Esophagus muscularis mucosa (tissue), 3 donors: Measurements from ENCODE around the gene PIP5K1B.

Experiments used
- POLR2A ChIP-seq: fragments of 450-650 bp; IDR thresholded peaks from one replicate; pipeline ENCODE4 v1.6.1; 2017; ENCODE audit warnings: antibody characterized with exemption, moderate library complexity, mild to moderate bottlenecking, low read depth
- POLR2AphosphoS5 ChIP-seq, 2 donors: sonication (generic); formaldehyde crosslinking; IDR thresholded peaks; one replicate each; pipeline ENCODE4 v1.6.1; 2017; ENCODE audit warnings: antibody characterized with exemption in 2 of 2
- TF ChIP-seq, protein P1 (sequence below), 3 experiments: fragments of 200-600 bp in 2 of 3; fragments of 450-650 bp in 1 of 3; sonication (generic) in 2 of 3; IDR thresholded peaks; one replicate each; pipeline ENCODE4 v1.5.1; 2017 to 2019; ENCODE audit warnings: antibody characterized with exemption in 3 of 3, mild to moderate bottlenecking in 2 of 3, moderate library complexity in 1 of 3

DNA sequence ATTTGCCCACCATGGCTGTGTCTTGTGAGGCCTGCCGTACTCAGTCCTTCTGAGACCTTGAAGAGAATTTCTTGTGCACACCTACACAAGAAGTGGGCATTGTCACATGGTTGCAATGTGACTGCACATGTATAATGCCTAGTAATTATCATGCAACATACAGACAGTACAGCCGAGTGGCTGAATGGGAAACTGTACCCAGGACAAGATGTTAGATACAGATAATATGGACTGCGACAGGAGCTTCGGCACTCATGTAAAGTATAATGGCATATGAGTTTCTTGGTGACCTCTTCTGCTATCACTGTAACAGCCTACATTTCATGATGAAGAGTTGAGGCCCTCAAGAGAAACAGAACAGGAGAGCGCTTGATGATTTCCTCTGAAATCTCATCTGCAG is 313.7 kb downstream of the PIP5K1B start:
- TF ChIP-seq POLR2AphosphoS5 (IDR thresholded peaks at IDR 0.05) = no peak
- TF ChIP-seq, protein P1, sequence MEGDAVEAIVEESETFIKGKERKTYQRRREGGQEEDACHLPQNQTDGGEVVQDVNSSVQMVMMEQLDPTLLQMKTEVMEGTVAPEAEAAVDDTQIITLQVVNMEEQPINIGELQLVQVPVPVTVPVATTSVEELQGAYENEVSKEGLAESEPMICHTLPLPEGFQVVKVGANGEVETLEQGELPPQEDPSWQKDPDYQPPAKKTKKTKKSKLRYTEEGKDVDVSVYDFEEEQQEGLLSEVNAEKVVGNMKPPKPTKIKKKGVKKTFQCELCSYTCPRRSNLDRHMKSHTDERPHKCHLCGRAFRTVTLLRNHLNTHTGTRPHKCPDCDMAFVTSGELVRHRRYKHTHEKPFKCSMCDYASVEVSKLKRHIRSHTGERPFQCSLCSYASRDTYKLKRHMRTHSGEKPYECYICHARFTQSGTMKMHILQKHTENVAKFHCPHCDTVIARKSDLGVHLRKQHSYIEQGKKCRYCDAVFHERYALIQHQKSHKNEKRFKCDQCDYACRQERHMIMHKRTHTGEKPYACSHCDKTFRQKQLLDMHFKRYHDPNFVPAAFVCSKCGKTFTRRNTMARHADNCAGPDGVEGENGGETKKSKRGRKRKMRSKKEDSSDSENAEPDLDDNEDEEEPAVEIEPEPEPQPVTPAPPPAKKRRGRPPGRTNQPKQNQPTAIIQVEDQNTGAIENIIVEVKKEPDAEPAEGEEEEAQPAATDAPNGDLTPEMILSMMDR (IDR thresholded peaks at IDR 0.05) = no peak
- TF ChIP-seq POLR2A = no peak
